ENCODE results near the gene PLEKHA7.
A peak's percentile ranks its signal among the peaks of the same experiment; 100 is the strongest.

The PLEKHA7 gene

DNA sequence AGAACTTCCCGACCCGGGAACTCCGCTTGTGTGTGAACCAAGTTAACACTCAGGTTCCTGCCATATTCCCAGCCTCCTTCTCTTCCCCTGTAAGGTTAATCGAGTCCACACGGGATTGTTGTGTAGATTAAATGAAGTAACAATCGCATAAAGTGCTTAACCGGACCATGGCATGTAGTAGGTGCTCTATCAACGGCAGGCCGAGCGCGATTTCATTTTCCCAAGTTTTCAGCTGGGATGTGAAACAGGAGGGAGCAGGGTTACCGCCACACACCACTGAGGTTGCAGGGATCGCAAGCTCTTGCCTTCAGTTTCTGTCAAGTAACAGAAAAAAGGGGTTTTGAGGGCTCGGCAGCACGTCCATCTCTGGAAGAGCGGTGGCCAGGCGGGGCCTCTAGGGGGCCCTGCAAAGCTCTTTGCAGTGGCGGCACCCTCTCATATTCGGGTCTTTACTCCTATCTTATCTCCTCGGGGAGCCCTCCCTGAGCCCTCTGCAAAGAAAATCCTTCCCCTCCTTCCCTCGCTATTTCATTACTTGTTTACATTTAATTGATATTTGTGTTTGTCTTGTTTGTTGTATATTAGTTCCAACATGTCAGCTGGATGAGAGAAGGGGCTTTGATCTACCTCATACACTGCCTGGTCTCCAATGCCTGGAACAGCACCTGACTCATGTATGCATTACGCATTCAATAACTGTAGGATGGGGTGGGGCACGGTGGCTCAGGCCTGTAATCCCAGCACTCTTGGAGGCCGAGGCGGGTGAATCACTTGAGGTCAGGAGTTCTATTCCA lies 816 bp upstream of the PLEKHA7 start:
- CTCF ChIA-PET: no interaction called here
- H3K4me3 ChIP-seq (ENCODE audit: low read depth, low read length): peak overlapping the region; percentile 8
- TF ChIP-seq, protein P1, sequence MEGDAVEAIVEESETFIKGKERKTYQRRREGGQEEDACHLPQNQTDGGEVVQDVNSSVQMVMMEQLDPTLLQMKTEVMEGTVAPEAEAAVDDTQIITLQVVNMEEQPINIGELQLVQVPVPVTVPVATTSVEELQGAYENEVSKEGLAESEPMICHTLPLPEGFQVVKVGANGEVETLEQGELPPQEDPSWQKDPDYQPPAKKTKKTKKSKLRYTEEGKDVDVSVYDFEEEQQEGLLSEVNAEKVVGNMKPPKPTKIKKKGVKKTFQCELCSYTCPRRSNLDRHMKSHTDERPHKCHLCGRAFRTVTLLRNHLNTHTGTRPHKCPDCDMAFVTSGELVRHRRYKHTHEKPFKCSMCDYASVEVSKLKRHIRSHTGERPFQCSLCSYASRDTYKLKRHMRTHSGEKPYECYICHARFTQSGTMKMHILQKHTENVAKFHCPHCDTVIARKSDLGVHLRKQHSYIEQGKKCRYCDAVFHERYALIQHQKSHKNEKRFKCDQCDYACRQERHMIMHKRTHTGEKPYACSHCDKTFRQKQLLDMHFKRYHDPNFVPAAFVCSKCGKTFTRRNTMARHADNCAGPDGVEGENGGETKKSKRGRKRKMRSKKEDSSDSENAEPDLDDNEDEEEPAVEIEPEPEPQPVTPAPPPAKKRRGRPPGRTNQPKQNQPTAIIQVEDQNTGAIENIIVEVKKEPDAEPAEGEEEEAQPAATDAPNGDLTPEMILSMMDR (IDR thresholded peaks at IDR 0.05; ENCODE audit: insufficient read depth, low read length, missing control alignments): no peak
- POLR2A ChIA-PET: no interaction called here
- no peak for DNase-seq (ENCODE audit: low read depth, low spot score)

DNA sequence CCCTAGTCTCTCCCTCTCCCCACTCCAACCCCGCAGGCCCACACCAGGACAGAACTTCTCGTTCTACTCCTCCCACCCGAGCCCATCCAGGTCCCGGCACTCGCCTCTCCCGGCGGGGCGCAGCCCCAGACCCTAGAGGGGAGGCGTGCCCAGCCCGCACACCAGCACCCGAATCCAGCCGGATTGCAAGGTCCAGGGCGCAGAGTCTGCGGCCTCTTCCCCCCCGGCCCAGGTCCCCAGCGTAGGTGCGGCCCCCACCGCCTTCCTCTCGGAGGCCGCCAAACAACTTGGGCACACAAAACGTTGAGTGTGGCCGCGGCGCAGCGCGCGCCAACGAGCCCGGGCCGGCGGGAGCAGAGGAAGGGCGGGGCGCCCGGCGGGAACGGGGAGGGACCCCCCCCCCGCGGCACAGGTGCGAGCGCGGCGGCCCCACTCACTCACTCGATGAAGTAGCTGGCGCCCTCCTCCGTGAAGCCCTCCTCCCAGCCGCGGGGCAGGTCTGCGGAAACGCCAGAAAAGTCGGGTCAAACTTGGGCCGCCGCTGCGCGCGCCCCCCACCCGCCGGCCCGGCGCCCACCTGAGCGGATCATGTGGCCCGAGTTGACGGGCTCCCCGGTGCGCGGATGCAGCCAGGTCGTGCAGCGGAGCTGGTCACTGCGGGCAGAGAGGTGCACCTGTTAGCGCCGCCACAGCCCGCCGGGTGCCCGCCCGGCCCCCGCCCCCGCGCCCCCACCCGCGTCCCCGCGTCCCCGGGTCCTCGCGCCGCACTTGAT lies 480 bp downstream of the PLEKHA7 start:
- CTCF ChIA-PET: no interaction called here

DNA sequence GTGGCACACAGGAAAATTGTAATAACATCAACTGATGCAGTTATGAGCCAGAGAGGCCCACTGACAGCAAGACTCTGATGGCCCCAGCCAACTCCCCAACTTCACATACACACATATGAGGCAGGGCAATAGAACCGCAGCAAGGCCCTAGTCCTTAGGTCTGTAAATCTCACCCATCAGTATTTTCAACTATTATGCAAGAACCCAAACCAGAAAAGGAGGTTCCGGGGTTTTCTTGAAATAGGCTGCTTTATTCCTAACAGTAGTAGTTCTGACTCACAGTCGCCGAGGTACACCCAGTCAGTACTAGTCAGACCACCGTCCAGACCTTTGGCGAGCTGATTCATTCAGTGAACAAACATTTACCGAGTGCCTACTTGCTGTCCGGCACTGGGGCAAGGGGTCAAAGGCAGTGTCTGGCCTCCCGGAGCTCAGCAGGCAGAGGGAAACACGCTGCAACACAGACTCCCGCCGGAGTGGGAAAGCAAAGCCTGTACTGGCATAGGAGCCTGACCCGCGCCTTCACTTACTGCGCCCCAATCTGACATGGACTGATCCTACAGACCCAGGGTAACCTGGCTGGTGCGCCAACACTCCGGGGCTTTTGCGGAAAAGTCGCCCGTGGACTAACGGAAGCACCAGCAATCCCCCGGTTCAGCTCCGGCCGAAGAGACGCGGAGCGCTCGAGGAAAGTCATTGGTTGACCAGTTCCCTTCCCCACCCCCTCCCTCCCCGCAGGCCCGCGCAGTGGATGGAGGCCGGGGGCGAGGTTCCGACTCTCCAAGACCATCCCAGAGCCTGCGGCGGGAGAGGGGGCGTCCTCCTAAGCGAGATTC lies 1.3 kb downstream of the PLEKHA7 start:
- TF ChIP-seq, protein P1 (IDR thresholded peaks at IDR 0.05; ENCODE audit: insufficient read depth, low read length, missing control alignments): no peak
- POLR2A ChIA-PET: no interaction called here
- H3K4me3 ChIP-seq (ENCODE audit: low read depth, low read length): no peak overlapping the region
- DNase-seq (ENCODE audit: low read depth, low spot score): no peak
- CTCF ChIA-PET: no interaction called here

More for the DNA sequence above, 480 bp downstream of the PLEKHA7 start:
- POLR2A ChIA-PET: no interaction called here
- no peak for DNase-seq (ENCODE audit: low read depth, low spot score)
- TF ChIP-seq, protein P1 (IDR thresholded peaks at IDR 0.05; ENCODE audit: insufficient read depth, low read length, missing control alignments): no peak
- no peak overlapping the region for H3K4me3 ChIP-seq (ENCODE audit: low read depth, low read length)

DNA sequence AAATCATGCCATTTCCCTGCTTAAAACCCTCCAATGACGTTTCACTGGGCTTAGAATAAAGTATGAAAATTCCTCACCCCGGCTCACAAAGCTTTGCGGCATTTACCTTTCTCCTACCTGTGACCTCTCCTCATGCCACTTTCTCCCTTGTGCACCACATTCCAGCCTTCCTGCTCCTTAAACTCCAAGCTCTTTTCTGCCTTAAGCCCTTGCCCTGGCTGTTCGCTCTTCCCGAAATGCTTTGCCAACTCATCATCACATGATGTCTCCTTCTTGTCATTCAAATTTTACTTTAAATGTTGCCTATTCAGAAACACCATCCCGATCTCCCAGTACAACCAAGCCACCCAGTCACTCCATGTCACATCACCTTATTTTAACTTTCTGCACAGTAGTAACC lies 2.0 kb downstream of the PLEKHA7 start:
- DNase-seq (ENCODE audit: low read depth, low spot score): no peak
- ChIA-PET POLR2A (no interaction called here), CTCF (no interaction called here)
- TF ChIP-seq, protein P1 (IDR thresholded peaks at IDR 0.05; ENCODE audit: insufficient read depth, low read length, missing control alignments): no peak
- no peak overlapping the region for H3K4me3 ChIP-seq (ENCODE audit: low read depth, low read length)

DNA sequence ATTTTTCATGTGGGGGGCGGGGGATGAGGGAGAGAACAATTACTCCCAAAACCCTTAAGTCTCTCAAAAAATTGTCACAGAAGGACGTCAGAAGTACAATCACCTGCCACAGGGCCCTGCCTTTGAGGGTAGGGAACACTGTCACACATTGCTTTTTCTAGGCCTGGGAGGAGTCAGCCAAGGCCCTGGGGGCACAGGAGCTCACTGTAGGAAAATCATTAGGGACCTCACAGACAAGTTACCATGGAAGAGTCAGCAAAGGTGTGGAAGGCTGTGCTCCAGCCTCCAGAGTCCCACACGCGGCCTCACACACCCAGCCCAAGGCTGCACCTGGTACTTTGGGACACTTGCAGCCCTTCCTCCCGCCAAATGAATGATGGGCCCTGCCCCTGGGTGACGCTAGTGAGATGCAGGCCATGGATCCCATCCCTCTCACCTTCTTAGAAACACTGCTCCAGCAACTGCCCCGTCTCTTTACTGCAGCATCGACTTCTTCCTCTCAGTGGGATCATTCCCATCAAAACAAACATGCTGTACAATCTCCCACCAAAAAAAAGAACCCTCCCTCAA lies 3.3 kb downstream of the PLEKHA7 start:
- H3K4me3 ChIP-seq (ENCODE audit: low read depth, low read length): no peak overlapping the region
- no peak for DNase-seq (ENCODE audit: low read depth, low spot score)
- CTCF ChIA-PET: no interaction called here
- TF ChIP-seq, protein P1 (IDR thresholded peaks at IDR 0.05; ENCODE audit: insufficient read depth, low read length, missing control alignments): no peak
- POLR2A ChIA-PET: no interaction called here
